ENCODE results near the gene TCF3. TPM values are rescaled to one million over a fixed set of nuclear protein-coding genes. Genes with fewer than 3 reads are reported as not detected.
"Not testable (repeated sequence)": the region's sequence is repeated elsewhere in the genome, so short reads cannot be mapped to it uniquely, and the experiment has no call there.

The TCF3 gene
- total RNA-seq, 2 experiments from 2014 or later: 518 to 811 TPM

GRCh38 chr19:1646149-1646548 is 6.3 kb downstream of the TCF3 start:
- H3K4me2 ChIP-seq (ENCODE audit: low read length): 0 out of 2 replicates have a peak overlapping the region, but pooled peaks have one; percentile 93
- H3K27ac ChIP-seq (ENCODE audit: low read depth, low read length, poor library complexity, severe bottlenecking): peak overlapping the region; percentile 98
- peaks cover 91% of the 10 kb centered on the region for H3K79me2 ChIP-seq (ENCODE audit: insufficient read depth, low read depth, low read length)
- ChIA-PET CTCF (ENCODE audit: unreplicated experiment) (no interaction called here), POLR2A (no interaction called here)
- H3K36me3 ChIP-seq (ENCODE audit: insufficient read depth, low read length): peaks cover 96% of the 10 kb centered on the region
- H3K4me1 ChIP-seq (ENCODE audit: insufficient read depth, low read length, poor library complexity, severe bottlenecking): peaks cover 55% of the 10 kb centered on the region
- no peak overlapping the region for H2AFZ ChIP-seq (ENCODE audit: low read length)
- DNase-seq (ENCODE audit: low spot score): no peak
- no TSS peak for BruUV-seq (replicated peaks)
- no peaks in the 10 kb centered on the region for H3K9me3 ChIP-seq (ENCODE audit: low read length)
- H4K20me1 ChIP-seq (ENCODE audit: insufficient read depth, low read length): no peaks in the 10 kb centered on the region; the same call in 1 of the 2 replicates
- H3K4me3 ChIP-seq (ENCODE audit: low read depth, low read length, poor library complexity, severe bottlenecking): no peak overlapping the region
- intact Hi-C loops (cut with micrococcal nuclease; ENCODE audit: unreplicated experiment): loop anchor here (5.0 kb wide), 1 partner anchor 379 kb away; the partner anchor contains the start of gene CIRBP
- H3K9me2 ChIP-seq (ENCODE audit: insufficient read depth, low read length): no peaks in the 10 kb centered on the region
- TF ChIP-seq EZH2phosphoT487 (IDR thresholded peaks at IDR 0.05; ENCODE audit: borderline replicate concordance, low read depth, low read length) (no peak), CTCF (conservative IDR thresholded peaks at IDR 0.05; ENCODE audit: low read length) (no peak)

DNA sequence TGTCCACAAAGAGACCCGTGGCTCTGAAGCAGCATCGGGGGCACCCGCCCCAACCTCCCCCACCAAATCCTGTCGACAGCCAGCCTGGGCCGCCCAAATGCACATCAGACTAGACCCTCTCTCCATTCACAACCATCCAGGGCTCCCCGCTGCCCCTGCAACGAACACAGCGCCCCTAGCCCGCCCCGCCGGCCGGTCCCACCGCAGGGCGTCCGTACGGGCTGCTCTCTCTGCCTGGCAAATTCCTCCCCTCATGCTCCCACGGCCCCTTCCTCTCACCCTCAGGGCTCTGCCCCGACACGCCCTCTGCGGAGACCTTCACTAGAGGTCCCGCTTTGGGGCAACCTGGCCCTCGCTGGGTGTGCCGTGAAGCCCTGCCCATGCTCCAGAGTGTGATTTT is 7.1 kb downstream of the TCF3 start:
- no peaks in the 10 kb centered on the region for H3K9me3 ChIP-seq (ENCODE audit: low read length)
- ChIA-PET CTCF (ENCODE audit: unreplicated experiment) (no interaction called here), POLR2A (no interaction called here)
- peaks cover 91% of the 10 kb centered on the region for H3K79me2 ChIP-seq (ENCODE audit: insufficient read depth, low read depth, low read length)
- no peak for TF ChIP-seq CTCF (conservative IDR thresholded peaks at IDR 0.05; ENCODE audit: low read length)
- TF ChIP-seq EZH2phosphoT487 (IDR thresholded peaks at IDR 0.05; ENCODE audit: borderline replicate concordance, low read depth, low read length): no peak
- no peaks in the 10 kb centered on the region; the same call in 1 of the 2 replicates for H4K20me1 ChIP-seq (ENCODE audit: insufficient read depth, low read length)
- no peak overlapping the region for H3K4me3 ChIP-seq (ENCODE audit: low read depth, low read length, poor library complexity, severe bottlenecking)
- peak overlapping the region; percentile 98 for H3K27ac ChIP-seq (ENCODE audit: low read depth, low read length, poor library complexity, severe bottlenecking)
- no peak overlapping the region for H3K4me2 ChIP-seq (ENCODE audit: low read length)
- H3K4me1 ChIP-seq (ENCODE audit: insufficient read depth, low read length, poor library complexity, severe bottlenecking): peaks cover 53% of the 10 kb centered on the region
- H2AFZ ChIP-seq (ENCODE audit: low read length): no peak overlapping the region
- H3K9me2 ChIP-seq (ENCODE audit: insufficient read depth, low read length): no peaks in the 10 kb centered on the region
- DNase-seq (ENCODE audit: low spot score): no peak
- no TSS peak for BruUV-seq (replicated peaks)
- intact Hi-C loops (cut with micrococcal nuclease; ENCODE audit: unreplicated experiment): loop anchor here (5.0 kb wide), 1 partner anchor 378 kb away; the partner anchor contains the start of gene CIRBP
- H3K36me3 ChIP-seq (ENCODE audit: insufficient read depth, low read length): peaks cover 96% of the 10 kb centered on the region

GRCh38 chr19:1644070-1644469 is 8.3 kb downstream of the TCF3 start:
- no TSS peak for BruUV-seq (replicated peaks)
- peaks cover 96% of the 10 kb centered on the region for H3K36me3 ChIP-seq (ENCODE audit: insufficient read depth, low read length)
- H3K9me3 ChIP-seq (ENCODE audit: low read length): no peaks in the 10 kb centered on the region
- no peak for DNase-seq (ENCODE audit: low spot score)
- peaks cover 91% of the 10 kb centered on the region for H3K79me2 ChIP-seq (ENCODE audit: insufficient read depth, low read depth, low read length)
- no peaks in the 10 kb centered on the region; the same call in 1 of the 2 replicates for H4K20me1 ChIP-seq (ENCODE audit: insufficient read depth, low read length)
- intact Hi-C loops (cut with micrococcal nuclease; ENCODE audit: unreplicated experiment): no loop called here
- POLR2A ChIA-PET: no interaction called here
- H3K4me1 ChIP-seq (ENCODE audit: insufficient read depth, low read length, poor library complexity, severe bottlenecking): peaks cover 41% of the 10 kb centered on the region
- TF ChIP-seq CTCF (conservative IDR thresholded peaks at IDR 0.05; ENCODE audit: low read length): no peak
- no peak for TF ChIP-seq EZH2phosphoT487 (IDR thresholded peaks at IDR 0.05; ENCODE audit: borderline replicate concordance, low read depth, low read length)
- CTCF ChIA-PET (ENCODE audit: unreplicated experiment): no interaction called here
- no peaks in the 10 kb centered on the region for H3K9me2 ChIP-seq (ENCODE audit: insufficient read depth, low read length)
- H2AFZ ChIP-seq (ENCODE audit: low read length): no peak overlapping the region
- H3K27ac ChIP-seq (ENCODE audit: low read depth, low read length, poor library complexity, severe bottlenecking): no peak overlapping the region
- H3K4me3 ChIP-seq (ENCODE audit: low read depth, low read length, poor library complexity, severe bottlenecking): no peak overlapping the region
- no peak overlapping the region for H3K4me2 ChIP-seq (ENCODE audit: low read length)

GRCh38 chr19:1640893-1641448 is 11.4 kb downstream of the TCF3 start:
- DNase-seq (ENCODE audit: low spot score); H2AFZ ChIP-seq (ENCODE audit: low read length); H3K4me3 ChIP-seq (ENCODE audit: low read depth, low read length, poor library complexity, severe bottlenecking); intact Hi-C loops (cut with micrococcal nuclease; ENCODE audit: unreplicated experiment); H3K9me3 ChIP-seq (ENCODE audit: low read length); BruUV-seq (replicated peaks); H3K9me2 ChIP-seq (ENCODE audit: insufficient read depth, low read length); CTCF ChIA-PET (ENCODE audit: unreplicated experiment); H3K4me2 ChIP-seq (ENCODE audit: low read length): not testable (repeated sequence)
- Histone ChIP-seq H3K4me1 (ENCODE audit: insufficient read depth, low read length, poor library complexity, severe bottlenecking) (peaks cover 11% of the 10 kb centered on the region), H4K20me1 (ENCODE audit: insufficient read depth, low read length) (peaks cover 10% of the 10 kb centered on the region), H3K79me2 (ENCODE audit: insufficient read depth, low read depth, low read length) (peaks cover 96% of the 10 kb centered on the region), H3K36me3 (ENCODE audit: insufficient read depth, low read length) (peaks cover 100% of the 10 kb centered on the region), H3K27ac (ENCODE audit: low read depth, low read length, poor library complexity, severe bottlenecking) (peak overlapping the region; percentile 3)
- POLR2A ChIA-PET: interaction anchor here (0.6 to 1.3 kb wide), 2 partner anchors 31 to 41 kb away, joined by 3 to 5 read pairs; no protein-coding TSS in a partner anchor
